ENCODE measurements around the gene SPTLC3. TPM values are rescaled to one million over a fixed set of nuclear protein-coding genes. Genes with fewer than 3 reads are reported as not detected.

Gene SPTLC3
- total RNA-seq, 2 experiments from 2014 or later = 0.38 to 0.59 TPM

- TF ChIP-seq, protein P1, sequence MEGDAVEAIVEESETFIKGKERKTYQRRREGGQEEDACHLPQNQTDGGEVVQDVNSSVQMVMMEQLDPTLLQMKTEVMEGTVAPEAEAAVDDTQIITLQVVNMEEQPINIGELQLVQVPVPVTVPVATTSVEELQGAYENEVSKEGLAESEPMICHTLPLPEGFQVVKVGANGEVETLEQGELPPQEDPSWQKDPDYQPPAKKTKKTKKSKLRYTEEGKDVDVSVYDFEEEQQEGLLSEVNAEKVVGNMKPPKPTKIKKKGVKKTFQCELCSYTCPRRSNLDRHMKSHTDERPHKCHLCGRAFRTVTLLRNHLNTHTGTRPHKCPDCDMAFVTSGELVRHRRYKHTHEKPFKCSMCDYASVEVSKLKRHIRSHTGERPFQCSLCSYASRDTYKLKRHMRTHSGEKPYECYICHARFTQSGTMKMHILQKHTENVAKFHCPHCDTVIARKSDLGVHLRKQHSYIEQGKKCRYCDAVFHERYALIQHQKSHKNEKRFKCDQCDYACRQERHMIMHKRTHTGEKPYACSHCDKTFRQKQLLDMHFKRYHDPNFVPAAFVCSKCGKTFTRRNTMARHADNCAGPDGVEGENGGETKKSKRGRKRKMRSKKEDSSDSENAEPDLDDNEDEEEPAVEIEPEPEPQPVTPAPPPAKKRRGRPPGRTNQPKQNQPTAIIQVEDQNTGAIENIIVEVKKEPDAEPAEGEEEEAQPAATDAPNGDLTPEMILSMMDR (IDR thresholded peaks at IDR 0.05) = no peak
- H3K4me3 ChIP-seq (ENCODE audit: low read length) = no peak overlapping the region
- peak in 1 of 14 experiments; percentile 6 for DNase-seq
- H3K36me3 ChIP-seq (ENCODE audit: insufficient read depth, low read length) = no peaks in the 10 kb centered on the region
- ChIA-PET CTCF (no interaction called here), POLR2A (no interaction called here)
- Mint-ChIP-seq H3K27me3 (no peaks in the 10 kb centered on the region), H3K4me1 (ENCODE audit: low read depth) (peaks cover 12% of the 10 kb centered on the region), H3K9me3 (no peaks in the 10 kb centered on the region), H3K4me3 (no peak overlapping the region), H3K36me3 (ENCODE audit: low read depth) (no peaks in the 10 kb centered on the region), H3K27ac (no peak overlapping the region)
- intact Hi-C loops (cut with DNase I, micrococcal nuclease) = no loop called here
- H3K27ac ChIP-seq (ENCODE audit: low read depth in 1 of 2, low read length in 2 of 2) = no peak overlapping the region
- no peaks in the 10 kb centered on the region for H3K4me1 ChIP-seq (ENCODE audit: insufficient read depth, low read length)
- H3K9me3 ChIP-seq (ENCODE audit: control insufficient read depth in 1 of 2, insufficient read depth in 1 of 2, low read length in 2 of 2) = peaks cover 0 to 4% of the 10 kb centered on the region in 2 experiments
- ATAC-seq (ENCODE audit: poor library complexity) = no peak
- no peaks in the 10 kb centered on the region for H3K27me3 ChIP-seq (ENCODE audit: control insufficient read depth in 1 of 2, insufficient read depth in 2 of 2, low read length in 2 of 2)
Observed at GRCh38 chr20:12966468-12967085, 42.2 kb upstream of the SPTLC3 start.

DNA sequence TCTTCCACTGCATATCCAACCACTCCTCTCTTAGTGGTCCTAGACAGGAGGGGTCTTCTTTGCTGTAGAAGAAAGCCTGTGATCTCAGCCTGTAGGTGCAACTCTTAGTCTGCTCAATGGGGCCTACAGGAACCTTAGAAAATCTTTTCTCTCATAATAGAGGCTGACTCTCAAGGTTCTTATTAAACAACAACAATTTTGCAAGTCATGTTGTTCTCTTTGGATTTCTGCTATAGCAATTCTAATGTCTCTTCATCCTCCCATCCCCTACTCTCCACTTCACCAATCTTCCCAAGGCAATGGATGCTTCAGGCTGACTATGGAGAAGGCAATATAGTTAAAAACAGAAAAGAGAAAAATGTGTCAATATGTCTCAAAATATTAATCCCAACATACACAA is 40.8 kb upstream of the SPTLC3 start:
- Mint-ChIP-seq H3K36me3 (ENCODE audit: low read depth) (no peaks in the 10 kb centered on the region), H3K27me3 (no peaks in the 10 kb centered on the region), H3K4me1 (ENCODE audit: low read depth) (peaks cover 12% of the 10 kb centered on the region), H3K4me3 (no peak overlapping the region), H3K9me3 (no peaks in the 10 kb centered on the region), H3K27ac (no peak overlapping the region)
- Histone ChIP-seq H3K27ac (ENCODE audit: low read depth in 1 of 2, low read length in 2 of 2) (no peak overlapping the region), H3K27me3 (ENCODE audit: control insufficient read depth in 1 of 2, insufficient read depth in 2 of 2, low read length in 2 of 2) (no peaks in the 10 kb centered on the region), H3K4me3 (ENCODE audit: low read length) (no peak overlapping the region), H3K9me3 (ENCODE audit: control insufficient read depth in 1 of 2, insufficient read depth in 1 of 2, low read length in 2 of 2) (peaks cover 0 to 4% of the 10 kb centered on the region in 2 experiments), H3K4me1 (ENCODE audit: insufficient read depth, low read length) (no peaks in the 10 kb centered on the region), H3K36me3 (ENCODE audit: insufficient read depth, low read length) (no peaks in the 10 kb centered on the region)
- DNase-seq (no peak), ATAC-seq (ENCODE audit: poor library complexity) (no peak)
- ChIA-PET CTCF (no interaction called here), POLR2A (no interaction called here)
- TF ChIP-seq, protein P1 (IDR thresholded peaks at IDR 0.05) = no peak
- intact Hi-C loops (cut with DNase I, micrococcal nuclease) = no loop called here

DNA sequence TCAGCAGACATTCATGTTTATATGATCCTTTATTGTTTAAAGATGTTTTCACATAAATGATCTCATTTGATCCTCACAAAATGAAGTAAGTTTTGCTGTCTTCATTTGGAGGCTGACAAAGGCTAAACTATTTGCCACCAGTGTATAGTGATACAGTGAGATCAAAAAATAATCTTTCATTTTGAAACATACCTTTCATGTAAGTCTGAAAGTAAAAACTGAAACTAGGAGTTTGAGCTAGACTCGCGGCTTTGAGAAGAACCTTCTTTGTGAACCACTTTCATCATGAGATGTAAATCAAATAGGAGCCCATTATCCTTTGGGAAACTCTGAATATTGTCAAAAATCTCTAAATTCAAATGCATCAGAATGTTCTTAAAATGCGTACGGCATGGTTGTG is 40.3 kb upstream of the SPTLC3 start:
- Histone ChIP-seq H3K4me3 (ENCODE audit: low read length) (no peak overlapping the region), H3K4me1 (ENCODE audit: insufficient read depth, low read length) (no peaks in the 10 kb centered on the region), H3K36me3 (ENCODE audit: insufficient read depth, low read length) (no peaks in the 10 kb centered on the region), H3K9me3 (ENCODE audit: control insufficient read depth in 1 of 2, insufficient read depth in 1 of 2, low read length in 2 of 2) (peaks cover 0 to 4% of the 10 kb centered on the region in 2 experiments), H3K27me3 (ENCODE audit: control insufficient read depth in 1 of 2, insufficient read depth in 2 of 2, low read length in 2 of 2) (no peaks in the 10 kb centered on the region), H3K27ac (ENCODE audit: low read depth in 1 of 2, low read length in 2 of 2) (no peak overlapping the region)
- TF ChIP-seq, protein P1 (IDR thresholded peaks at IDR 0.05) = no peak
- no peak overlapping the region for H3K27ac Mint-ChIP-seq
- no peak overlapping the region for H3K4me3 Mint-ChIP-seq
- peaks cover 12% of the 10 kb centered on the region for H3K4me1 Mint-ChIP-seq (ENCODE audit: low read depth)
- no peaks in the 10 kb centered on the region for H3K36me3 Mint-ChIP-seq (ENCODE audit: low read depth)
- H3K9me3 Mint-ChIP-seq = no peaks in the 10 kb centered on the region
- H3K27me3 Mint-ChIP-seq = no peaks in the 10 kb centered on the region
- intact Hi-C loops (cut with DNase I, micrococcal nuclease) = no loop called here
- ChIA-PET CTCF (no interaction called here), POLR2A (no interaction called here)
- DNase-seq = no peak
- no peak for ATAC-seq (ENCODE audit: poor library complexity)

Measured in CD4-positive, alpha-beta T cell (primary cell).